ENCODE data around the gene ACSS1.

ACSS1 gene

DNA sequence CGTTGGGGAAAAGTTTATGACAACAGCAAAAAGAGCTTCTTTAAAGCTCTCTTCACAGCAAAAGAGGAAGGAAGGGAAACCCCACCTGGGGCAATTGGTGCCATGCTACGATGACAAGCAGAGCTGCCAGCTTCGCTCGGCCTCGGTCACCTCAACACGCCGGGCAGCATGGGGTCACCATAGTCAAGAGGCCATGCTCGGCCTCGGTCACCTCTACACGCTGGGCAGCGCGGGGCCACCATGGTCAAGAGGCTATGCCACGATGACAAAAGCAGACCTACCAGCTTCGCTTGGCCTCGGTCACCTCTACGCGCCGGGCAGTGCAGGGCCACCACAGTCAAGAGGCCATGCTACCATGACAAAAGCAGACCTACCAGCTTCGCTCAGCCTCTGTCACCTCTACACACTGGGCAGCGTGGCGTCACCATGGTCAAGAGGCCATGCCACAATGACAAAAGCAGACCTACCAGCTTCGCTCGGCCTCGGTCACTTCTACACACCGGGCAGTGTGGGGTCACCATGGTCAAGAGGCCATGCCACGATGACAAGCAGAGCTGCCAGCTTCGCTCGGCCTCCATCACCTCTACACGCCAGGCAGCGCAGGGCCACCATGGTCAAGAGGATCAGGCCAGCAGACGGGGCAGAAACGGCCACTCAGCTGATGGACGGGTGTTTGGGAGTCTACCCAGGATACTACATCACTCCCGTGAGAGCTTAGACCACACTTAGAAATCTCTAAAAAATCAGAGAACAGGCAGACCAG lies 77.5 kb downstream of the ACSS1 start:
- TF ChIP-seq CTCF (IDR thresholded peaks at IDR 0.05) (no peak), ZFX (IDR thresholded peaks at IDR 0.05; ENCODE audit: borderline replicate concordance) (no peak)
- H3K27ac ChIP-seq = no peak overlapping the region

- no peak overlapping the region for H3K27ac ChIP-seq
- TF ChIP-seq CTCF (IDR thresholded peaks at IDR 0.05) (no peak), ZFX (IDR thresholded peaks at IDR 0.05; ENCODE audit: borderline replicate concordance) (no peak)
Observed at GRCh38 chr20:24979036-24979960, 78.6 kb downstream of the ACSS1 start.

- no peak overlapping the region for H3K27ac ChIP-seq
- TF ChIP-seq CTCF (IDR thresholded peaks at IDR 0.05) (no peak), ZFX (IDR thresholded peaks at IDR 0.05; ENCODE audit: borderline replicate concordance) (no peak)
Observed at GRCh38 chr20:24978513-24978912, 79.4 kb downstream of the ACSS1 start.

DNA sequence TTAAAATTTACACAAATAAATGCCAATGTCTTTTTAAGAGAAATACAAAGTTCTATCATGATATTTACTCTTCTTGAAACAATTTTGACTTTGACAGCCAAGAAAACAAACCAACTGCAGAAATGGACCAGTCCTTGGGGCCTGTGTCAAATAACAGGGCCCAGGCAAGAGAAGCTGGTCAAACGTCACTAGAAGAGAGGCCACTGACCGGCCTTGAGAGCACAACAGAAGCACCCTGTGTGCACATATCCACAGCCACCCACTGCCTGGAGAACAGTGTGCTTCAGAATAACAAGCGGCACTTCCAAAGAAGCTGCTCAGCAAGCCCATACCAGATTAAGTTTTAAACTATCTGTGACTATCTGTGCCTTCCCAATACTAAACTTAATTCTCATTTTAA lies 80.1 kb downstream of the ACSS1 start:
- TF ChIP-seq ZFX (IDR thresholded peaks at IDR 0.05; ENCODE audit: borderline replicate concordance) = no peak
- TF ChIP-seq CTCF (IDR thresholded peaks at IDR 0.05) = no peak
- H3K27ac ChIP-seq = no peak overlapping the region

- H3K27ac ChIP-seq = no peak overlapping the region
- TF ChIP-seq CTCF (IDR thresholded peaks at IDR 0.05) (no peak), ZFX (IDR thresholded peaks at IDR 0.05; ENCODE audit: borderline replicate concordance) (no peak)
Observed at GRCh38 chr20:24977336-24977735, 80.6 kb downstream of the ACSS1 start.

DNA sequence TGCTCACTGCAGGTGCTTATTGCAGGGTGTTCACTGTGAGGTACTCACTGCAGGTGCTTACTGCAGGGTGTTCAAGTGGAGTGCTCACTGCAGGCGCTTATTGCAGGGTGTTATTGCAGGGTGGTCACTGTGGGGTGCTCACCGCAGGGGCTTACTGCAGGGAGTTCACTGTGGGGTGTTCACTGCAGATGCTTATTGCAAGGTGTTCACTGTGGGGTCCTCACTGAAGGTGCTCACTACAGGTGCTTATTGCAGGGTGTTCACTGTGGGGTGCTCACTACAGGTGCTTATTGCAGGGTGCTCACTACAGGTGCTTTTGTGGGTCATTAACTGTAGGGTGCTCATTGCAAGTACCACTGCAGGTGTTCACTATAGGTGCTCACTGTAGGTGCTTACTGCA lies 85.6 kb downstream of the ACSS1 start:
- no peak overlapping the region for H3K27ac ChIP-seq
- TF ChIP-seq CTCF (IDR thresholded peaks at IDR 0.05) (no peak), ZFX (IDR thresholded peaks at IDR 0.05; ENCODE audit: borderline replicate concordance) (no peak)
